IMR-90 (cell line): Measurements from ENCODE around the gene RNF144B. TPM values are rescaled to one million over a fixed set of nuclear protein-coding genes. Genes with fewer than 3 reads are reported as not detected.

Source experiments
- ATAC-seq: fragments of 200-7000 bp; cut with Tn5 transposase; 2 replicates; pipeline ENCODE4 v1.9.1; 2020; ENCODE audit warnings: low read depth, mild to moderate bottlenecking, moderate library complexity
- BruUV-seq: library from RNA; stranded (reverse); fragments of 400-500 nt; replicated peaks from 2 replicates; lab custom pipeline; 2021; lab: Mats Ljungman, UMichigan
- CTCF ChIA-PET: fragments of 300-600 bp; formaldehyde crosslinking; extraction: SDS; loops from one replicate; lab custom pipeline; 2021; ENCODE audit warnings: antibody characterized with exemption; lab: Yijun Ruan, JAX
- POLR2A ChIA-PET: fragments of 300-600 bp; sonication (Branson Sonifier 250); formaldehyde crosslinking; loops from one replicate; lab custom pipeline; 2022; ENCODE audit warnings: antibody characterized with exemption; ENCODE audit not compliant: unreplicated experiment; lab: Charles Lee
- DNase-seq: peaks from one replicate; pipeline ENCODE4 v3.0.0; 2013
- H2AFZ ChIP-seq: replicated peaks from 2 replicates; pipeline ENCODE3; 2013; ENCODE audit warnings: low read length, mild to moderate bottlenecking; ENCODE audit not compliant: poor library complexity
- H2AK5ac ChIP-seq: 2 replicates; pipeline ENCODE4 v1.6.1; 2013; ENCODE audit warnings: low read depth, low read length, inconsistent platforms
- H2AK9ac ChIP-seq: replicated peaks from 2 replicates; pipeline ENCODE3; 2013; ENCODE audit warnings: mild to moderate bottlenecking, low read depth, low read length, moderate library complexity; ENCODE audit not compliant: poor library complexity
- H2BK120ac ChIP-seq: 2 replicates; pipeline ENCODE4 v1.6.1; 2013; ENCODE audit warnings: low read depth, low read length, inconsistent platforms
- H2BK15ac ChIP-seq: 3 replicates; pipeline ENCODE4 v1.6.1; 2013; ENCODE audit warnings: low read depth, low read length, inconsistent platforms
- H2BK20ac ChIP-seq: 2 replicates; pipeline ENCODE4 v1.6.1; 2013; ENCODE audit warnings: low read depth, mild to moderate bottlenecking, inconsistent platforms, low read length, moderate library complexity
- H2BK5ac ChIP-seq: 2 replicates; pipeline ENCODE4 v1.6.1; 2013; ENCODE audit warnings: mild to moderate bottlenecking, low read depth, low read length, inconsistent platforms; ENCODE audit not compliant: poor library complexity, severe bottlenecking
- H3K14ac ChIP-seq: replicated peaks from 2 replicates; pipeline ENCODE4 v1.6.1; 2013; ENCODE audit warnings: low read depth, low read length, inconsistent platforms
- H3K18ac ChIP-seq: 2 replicates; pipeline ENCODE4 v1.6.1; 2013; ENCODE audit warnings: low read depth, low read length, control low read depth
- H3K23ac ChIP-seq: 2 replicates; pipeline ENCODE4 v1.6.1; 2013; ENCODE audit warnings: low read depth, low read length, inconsistent platforms
- H3K27ac ChIP-seq: 2 replicates; pipeline ENCODE4 v1.5.1; 2013; ENCODE audit warnings: mild to moderate bottlenecking, control low read depth, low read length; ENCODE audit not compliant: insufficient read depth
- H3K27me3 ChIP-seq: 2 replicates; pipeline ENCODE4 v1.6.1; 2013; ENCODE audit warnings: low read length; ENCODE audit not compliant: control insufficient read depth, insufficient read depth
- H3K36me3 ChIP-seq: 2 replicates; pipeline ENCODE4 v1.6.1; 2013; ENCODE audit warnings: low read length, mixed read lengths; ENCODE audit not compliant: control insufficient read depth, insufficient read depth
- H3K4ac ChIP-seq: 2 replicates; pipeline ENCODE4 v1.6.1; 2013; ENCODE audit warnings: low read depth, low read length, inconsistent platforms
- H3K4me1 ChIP-seq: 2 replicates; pipeline ENCODE4 v1.6.1; 2013; ENCODE audit warnings: low read length, mixed read lengths; ENCODE audit not compliant: control insufficient read depth, insufficient read depth
- H3K4me2 ChIP-seq: 2 replicates; pipeline ENCODE4 v1.6.1; 2013; ENCODE audit warnings: low read depth, mild to moderate bottlenecking, control low read depth, low read length, moderate library complexity
- H3K4me3 ChIP-seq: 2 replicates; pipeline ENCODE4 v1.5.1; 2013; ENCODE audit warnings: low read depth, mild to moderate bottlenecking, control low read depth, low read length, moderate library complexity; ENCODE audit not compliant: insufficient read depth
- H3K56ac ChIP-seq: 2 replicates; pipeline ENCODE4 v1.6.1; 2013; ENCODE audit warnings: low read length, inconsistent platforms; ENCODE audit not compliant: insufficient read depth; ENCODE audit errors: extremely low read depth
- H3K79me1 ChIP-seq, 2 experiments: 2 replicates each; pipeline ENCODE4 v1.6.1; 2013; ENCODE audit warnings: low read length in 2 of 2, inconsistent platforms in 1 of 2, low read depth in 1 of 2
- H3K9ac ChIP-seq: 2 replicates; pipeline ENCODE4 v1.6.1; 2013; ENCODE audit warnings: low read depth, low read length, control low read depth
- H3K9me1 ChIP-seq: 2 replicates; pipeline ENCODE4 v1.6.1; 2013; ENCODE audit warnings: low read length, inconsistent platforms; ENCODE audit not compliant: insufficient read depth
- H3K9me3 ChIP-seq: 2 replicates; pipeline ENCODE4 v1.6.1; 2013; ENCODE audit warnings: low read length; ENCODE audit not compliant: control insufficient read depth, insufficient read depth
- H4K20me1 ChIP-seq: 2 replicates; pipeline ENCODE4 v1.6.1; 2013; ENCODE audit warnings: low read length, inconsistent platforms; ENCODE audit not compliant: insufficient read depth
- H4K5ac ChIP-seq: 2 replicates; pipeline ENCODE4 v1.6.1; 2013; ENCODE audit warnings: mild to moderate bottlenecking, low read depth, low read length, control low read depth
- H4K8ac ChIP-seq, 2 experiments: 2 replicates each; pipeline ENCODE4 v1.6.1; 2013; ENCODE audit warnings: low read depth in 2 of 2, low read length in 2 of 2, control low read depth in 1 of 2, inconsistent platforms in 1 of 2
- H4K91ac ChIP-seq: 2 replicates; pipeline ENCODE4 v1.6.1; 2013; ENCODE audit warnings: low read depth, low read length, inconsistent platforms; ENCODE audit not compliant: insufficient read depth
- BHLHE40 ChIP-seq: fragments of 150-350 bp; IDR thresholded peaks from 2 replicates; pipeline ENCODE4 v1.6.1; 2016; ENCODE audit warnings: mild to moderate bottlenecking, low read depth, low read length
- CEBPB ChIP-seq: IDR thresholded peaks from 2 replicates; pipeline ENCODE4 v1.6.1; 2012; ENCODE audit warnings: low read depth, low read length, improper control_type of control experiment
- CHD1 ChIP-seq: IDR thresholded peaks from 2 replicates; pipeline ENCODE4 v1.6.1; 2012; ENCODE audit warnings: low read depth, low read length, improper control_type of control experiment
- CTCF ChIP-seq: conservative IDR thresholded peaks from 2 replicates; pipeline ENCODE4 v1.5.1; 2012; ENCODE audit warnings: mild to moderate bottlenecking, low read depth, low read length, improper control_type of control experiment
- ELK1 ChIP-seq: fragments of 150-350 bp; IDR thresholded peaks from 2 replicates; pipeline ENCODE4 v1.6.1; 2016; ENCODE audit warnings: low read depth, mild to moderate bottlenecking, low read length, moderate library complexity, borderline replicate concordance
- FOS ChIP-seq: fragments of 150-350 bp; IDR thresholded peaks from 2 replicates; pipeline ENCODE4 v1.6.1; 2016; ENCODE audit warnings: low read depth, low read length
- MAZ ChIP-seq: IDR thresholded peaks from 2 replicates; pipeline ENCODE4 v1.6.1; 2012; ENCODE audit warnings: low read depth, mild to moderate bottlenecking, low read length, improper control_type of control experiment, moderate library complexity, borderline replicate concordance
- MXI1 ChIP-seq: IDR thresholded peaks from 2 replicates; pipeline ENCODE4 v1.6.1; 2012; ENCODE audit warnings: low read depth, mild to moderate bottlenecking, low read length, moderate library complexity, borderline replicate concordance
- POLR2A ChIP-seq: IDR thresholded peaks from 2 replicates; pipeline ENCODE4 v1.6.1; 2012; ENCODE audit warnings: mild to moderate bottlenecking, low read depth, low read length
- RAD21 ChIP-seq: IDR thresholded peaks from 2 replicates; pipeline ENCODE4 v1.6.1; 2012; ENCODE audit warnings: low read length, improper control_type of control experiment
- RCOR1 ChIP-seq: IDR thresholded peaks from 2 replicates; pipeline ENCODE4 v1.6.1; 2012; ENCODE audit warnings: mild to moderate bottlenecking, low read length, improper control_type of control experiment; ENCODE audit not compliant: insufficient replicate concordance
- RFX5 ChIP-seq: IDR thresholded peaks from 2 replicates; pipeline ENCODE4 v1.8.0; 2012; ENCODE audit warnings: low read depth, mild to moderate bottlenecking, low read length, moderate library complexity
- SMC3 ChIP-seq: fragments of 150-350 bp; IDR thresholded peaks from 2 replicates; pipeline ENCODE4 v1.6.1; 2016; ENCODE audit warnings: low read depth, mild to moderate bottlenecking, antibody characterized with exemption, low read length, moderate library complexity
- WGBS, 2 experiments: methylation state at CpG; one replicate each; pipeline versions ENCODE4 v1.1.5 to v1.1.7; 2013; ENCODE audit warnings: missing lambda C conversion rate in 2 of 2; ENCODE audit not compliant: insufficient read length in 1 of 2; ENCODE audit errors: extremely low coverage in 2 of 2; 5-methylcytosine and 5-hydroxymethylcytosine counted together
- dilution Hi-C: fragments of 300-500 bp; cut with HindIII; formaldehyde crosslinking; loops from one replicate; pipeline ENCODE4 v1.14.3; 2018; ENCODE audit warnings: low sequenced_read_pairs; ENCODE audit not compliant: unreplicated experiment
- in situ Hi-C: fragments of 300-500 bp; cut with MboI; formaldehyde crosslinking; loops from 3 replicates; pipeline ENCODE4 v1.14.3; 2019; ENCODE audit warnings: low sequenced_read_pairs, inconsistent platforms, mixed read lengths
- intact Hi-C: fragments of 100-400 bp; cut with micrococcal nuclease; formaldehyde crosslinking; loops from 2 replicates; pipeline ENCODE4 v1.10.0; 2022
- polyA plus RNA-seq, 3 experiments: library from polyadenylated mRNA; depleted of rRNA; stranded (reverse); fragments of >200 nt; gene quantifications; 2 replicates each; pipeline ENCODE4 v1.2.3, GENCODE V29; 2012; ENCODE audit warnings: low replicate concordance in 1 of 3
- total RNA-seq: library from RNA; depleted of rRNA; stranded (reverse); fragments of >200 nt; gene quantifications from 2 replicates; pipeline ENCODE4 v1.2.3, GENCODE V29; 2012
- TF ChIP-seq, protein P1 (sequence below): fragments of 150-350 bp; IDR thresholded peaks from 2 replicates; pipeline ENCODE4 v1.6.1; 2017; ENCODE audit warnings: mild to moderate bottlenecking, antibody characterized with exemption, low read length, low read depth

The RNF144B gene
- total and polyA plus RNA-seq, 2 of the 4 experiments (the other 2 are of a cell fraction), result 0.44 to 2.7 TPM

DNA sequence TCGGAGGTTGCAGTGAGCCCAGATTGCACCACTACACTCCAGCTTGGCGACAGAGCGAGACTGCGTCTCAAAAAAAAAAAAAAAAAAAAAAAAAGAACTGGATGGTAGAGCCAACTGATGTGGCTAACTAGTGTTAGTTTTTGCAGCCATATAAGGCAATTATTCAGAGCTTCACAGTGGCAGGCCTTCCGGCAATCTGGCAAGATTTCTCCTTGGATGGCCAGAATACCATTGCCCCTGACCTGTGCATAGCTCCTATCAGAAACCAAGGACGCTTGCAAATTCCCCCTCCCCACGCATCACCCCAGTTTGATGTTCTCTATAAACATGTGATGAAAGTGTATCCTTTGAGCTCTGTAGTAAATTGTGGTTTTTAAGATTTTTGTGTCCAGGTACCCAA is 127.0 kb downstream of the RNF144B start:
- Histone ChIP-seq H4K5ac (no peak overlapping the region), H4K8ac (no peak overlapping the region), H2BK5ac (no peak overlapping the region), H3K4me1 (0 out of 2 replicates have a peak, but pooled peaks cover 2% of the 10 kb centered on the region), H3K4ac (no peak overlapping the region), H3K14ac (no peak overlapping the region), H2BK20ac (no peak overlapping the region), H3K36me3 (no peaks in the 10 kb centered on the region), H4K91ac (no peak overlapping the region), H2BK120ac (no peak overlapping the region), H3K27me3 (0 out of 2 replicates have a peak, but pooled peaks cover 3% of the 10 kb centered on the region), H3K79me1 (no peaks in the 10 kb centered on the region), H2AK9ac (no peak overlapping the region), H3K9me1 (no peaks in the 10 kb centered on the region), H3K23ac (no peak overlapping the region), H2AFZ (no peak overlapping the region), H3K18ac (no peak overlapping the region), H3K9me3 (no peaks in the 10 kb centered on the region), H3K9ac (no peak overlapping the region), H3K27ac (no peak overlapping the region), H3K56ac (no peak overlapping the region), H4K20me1 (no peaks in the 10 kb centered on the region), H2BK15ac (no peak overlapping the region), H2AK5ac (no peak overlapping the region), H3K4me2 (no peak overlapping the region), H3K4me3 (no peak overlapping the region)
- DNase-seq (no peak), ATAC-seq (no peak)
- no CpG with 5 or more reads among the region's 7 CpGs for WGBS, 2 experiments
- ChIA-PET CTCF (no interaction called here), POLR2A (no interaction called here)
- intact Hi-C loops, result no loop called here
- in situ Hi-C loops, result no loop called here
- BruUV-seq, result no TSS peak
- dilution Hi-C loops, result no loop called here
- no peak for TF ChIP-seq FOS
- TF ChIP-seq MAZ, result no peak
- no peak for TF ChIP-seq CTCF
- no peak for TF ChIP-seq CHD1
- no peak for TF ChIP-seq ELK1
- TF ChIP-seq RCOR1, result no peak
- TF ChIP-seq, protein P1, sequence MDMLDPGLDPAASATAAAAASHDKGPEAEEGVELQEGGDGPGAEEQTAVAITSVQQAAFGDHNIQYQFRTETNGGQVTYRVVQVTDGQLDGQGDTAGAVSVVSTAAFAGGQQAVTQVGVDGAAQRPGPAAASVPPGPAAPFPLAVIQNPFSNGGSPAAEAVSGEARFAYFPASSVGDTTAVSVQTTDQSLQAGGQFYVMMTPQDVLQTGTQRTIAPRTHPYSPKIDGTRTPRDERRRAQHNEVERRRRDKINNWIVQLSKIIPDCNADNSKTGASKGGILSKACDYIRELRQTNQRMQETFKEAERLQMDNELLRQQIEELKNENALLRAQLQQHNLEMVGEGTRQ, result no peak
- TF ChIP-seq MXI1, result no peak
- TF ChIP-seq BHLHE40, result no peak
- TF ChIP-seq POLR2A, result no peak
- no peak for TF ChIP-seq SMC3
- TF ChIP-seq RAD21, result no peak
- no peak for TF ChIP-seq RFX5
- TF ChIP-seq CEBPB, result no peak
